HG03342 (cell line): ENCODE measurements around the gene GOLGA6L2.

Experiments
- ATAC-seq: cut with Tn5 transposase; IDR thresholded peaks from one replicate; pipeline ENCODE4 v1.9.1; 2021; ENCODE audit warnings: mild to moderate bottlenecking, moderate library complexity; ENCODE audit not compliant: unreplicated experiment

Gene GOLGA6L2

DNA sequence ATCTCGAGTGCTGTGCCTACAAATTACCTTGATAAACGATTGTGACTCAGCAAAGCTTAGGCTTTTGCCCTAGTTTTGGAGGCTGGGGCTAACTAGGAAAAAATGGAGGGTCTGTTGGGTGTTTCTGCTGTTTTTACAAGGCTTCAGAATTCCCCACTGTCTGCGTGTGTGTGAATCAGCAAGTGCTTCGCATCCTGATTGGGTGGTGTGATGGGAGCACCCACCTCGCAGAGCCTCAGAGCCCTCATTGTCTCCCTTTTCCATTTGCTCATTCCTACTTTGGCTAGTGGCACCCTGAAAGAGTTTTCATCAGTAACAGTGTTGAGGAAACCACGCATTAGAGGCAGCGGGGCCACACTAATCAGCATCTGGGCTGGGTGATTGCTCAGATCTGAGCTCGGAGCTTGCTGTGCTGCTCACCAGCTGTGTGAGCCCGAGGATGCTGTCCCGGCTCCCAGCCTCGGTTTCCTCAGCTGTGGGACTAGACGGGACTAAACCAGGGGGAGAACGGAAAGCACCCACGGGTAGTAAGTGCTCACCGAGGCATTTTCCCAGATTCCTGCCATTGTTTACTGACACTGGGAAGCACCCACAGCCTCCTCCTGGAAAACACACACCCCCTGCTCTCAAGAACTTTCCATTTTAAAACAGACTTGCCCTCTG is 51.9 kb downstream of the GOLGA6L2 start:
- ATAC-seq = no peak
